ENCODE results near the gene TBC1D22A. TPM values are rescaled to one million over a fixed set of nuclear protein-coding genes. Genes with fewer than 3 reads are reported as not detected.

TBC1D22A gene
- total RNA-seq, 4 donors from 2014 or later, result 31.2 to 111 (median 41.8) TPM

- no peaks in the 10 kb centered on the region for H3K27me3 ChIP-seq
- DNase-seq, result no peak
- H3K9me3 ChIP-seq, result no peaks in the 10 kb centered on the region
- no peak overlapping the region for H3K4me3 ChIP-seq
- in situ Hi-C loops (cut with MboI; ENCODE audit: low pct_ligation_motif_present in 1 of 4, low pct_unique_long_range_greater_than_20kb in 1 of 4, low sequenced_read_pairs in 3 of 4) (loop anchor here in 1 of 4 donors (25.0 kb wide), 1 partner anchor 1639 kb away; a partner anchor contains a TSS), intact Hi-C loops (cut with DNase I; ENCODE audit: low total_unique reads) (no loop called here)
- peaks cover 0 to 6% (median 0%) of the 10 kb centered on the region in 4 donors for H3K36me3 ChIP-seq
- TF ChIP-seq POLR2AphosphoS5 (IDR thresholded peaks at IDR 0.05) (no peak), CTCF (IDR thresholded peaks at IDR 0.05) (no peak), EP300 (IDR thresholded peaks at IDR 0.05; ENCODE audit: low read depth) (no peak), POLR2A (IDR thresholded peaks at IDR 0.05) (no peak)
- peaks cover 0 to 8% (median 3%) of the 10 kb centered on the region in 4 donors for H3K4me1 ChIP-seq
- 94 to 96% methylated on average over 5 to 11 of the region's 11 CpGs for WGBS, 2 donors (ENCODE audit: low coverage in 1 of 2)
- H3K27ac ChIP-seq, result no peak overlapping the region
Measured at GRCh38 chr22:46848197-46848596, 85.7 kb downstream of the TBC1D22A start.

DNA sequence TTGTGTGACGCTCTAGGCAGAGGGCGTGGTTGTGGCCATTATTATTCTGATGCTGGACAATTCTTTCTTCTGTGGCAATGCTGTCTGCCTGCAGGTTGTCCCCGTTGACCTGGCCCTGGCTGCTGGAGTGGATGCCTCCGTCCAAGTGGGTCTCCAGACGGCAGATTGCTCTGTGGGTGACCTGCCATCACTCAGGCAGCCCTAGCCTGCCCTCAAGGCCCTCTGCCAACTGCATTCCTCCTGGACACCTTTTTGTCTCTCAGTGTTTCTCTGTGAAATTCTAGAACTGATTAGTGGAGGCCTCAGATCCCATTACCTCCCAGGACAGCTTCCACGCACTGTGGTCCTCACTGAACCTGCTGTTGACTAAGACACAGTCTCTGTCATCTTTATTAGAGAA, 86.7 kb downstream of the TBC1D22A start:
- Histone ChIP-seq H3K9me3 (no peaks in the 10 kb centered on the region), H3K4me1 (peaks cover 0 to 8% (median 3%) of the 10 kb centered on the region in 4 donors), H3K27ac (no peak overlapping the region), H3K4me3 (no peak overlapping the region), H3K36me3 (peaks cover 0 to 6% (median 0%) of the 10 kb centered on the region in 4 donors), H3K27me3 (no peaks in the 10 kb centered on the region)
- TF ChIP-seq POLR2A (IDR thresholded peaks at IDR 0.05) (no peak), POLR2AphosphoS5 (IDR thresholded peaks at IDR 0.05) (no peak), CTCF (IDR thresholded peaks at IDR 0.05) (no peak), EP300 (IDR thresholded peaks at IDR 0.05; ENCODE audit: low read depth) (no peak)
- DNase-seq, result no peak
- 99 to 100% methylated on average over 1 to 6 of the region's 6 CpGs for WGBS, 2 donors (ENCODE audit: low coverage in 1 of 2)
- intact Hi-C loops (cut with DNase I; ENCODE audit: low total_unique reads), result no loop called here
- in situ Hi-C loops (cut with MboI; ENCODE audit: low pct_ligation_motif_present in 1 of 4, low pct_unique_long_range_greater_than_20kb in 1 of 4, low sequenced_read_pairs in 3 of 4), result loop anchor here in 1 of 4 donors (25.0 kb wide), 1 partner anchor 1638 kb away; a partner anchor contains a TSS

GRCh38 chr22:46849951-46850350, 87.5 kb downstream of the TBC1D22A start:
- no peak for DNase-seq
- no peak for TF ChIP-seq CTCF (IDR thresholded peaks at IDR 0.05)
- TF ChIP-seq EP300 (IDR thresholded peaks at IDR 0.05; ENCODE audit: low read depth), result no peak
- TF ChIP-seq POLR2A (IDR thresholded peaks at IDR 0.05), result no peak
- no peak for TF ChIP-seq POLR2AphosphoS5 (IDR thresholded peaks at IDR 0.05)
- no peaks in the 10 kb centered on the region for H3K27me3 ChIP-seq
- H3K9me3 ChIP-seq, result no peaks in the 10 kb centered on the region
- H3K4me3 ChIP-seq, result no peak overlapping the region
- H3K27ac ChIP-seq, result no peak overlapping the region
- H3K36me3 ChIP-seq, result peaks cover 0 to 6% (median 0%) of the 10 kb centered on the region in 4 donors
- intact Hi-C loops (cut with DNase I; ENCODE audit: low total_unique reads) (no loop called here), in situ Hi-C loops (cut with MboI; ENCODE audit: low pct_ligation_motif_present in 1 of 4, low pct_unique_long_range_greater_than_20kb in 1 of 4, low sequenced_read_pairs in 3 of 4) (loop anchor here in 1 of 4 donors (25.0 kb wide), 1 partner anchor 1637 kb away; a partner anchor contains a TSS)
- WGBS, 2 donors (ENCODE audit: low coverage in 1 of 2), result 89 to 100% methylated on average over 2 to 6 of the region's 6 CpGs
- peaks cover 0 to 6% (median 1%) of the 10 kb centered on the region in 4 donors for H3K4me1 ChIP-seq

DNA sequence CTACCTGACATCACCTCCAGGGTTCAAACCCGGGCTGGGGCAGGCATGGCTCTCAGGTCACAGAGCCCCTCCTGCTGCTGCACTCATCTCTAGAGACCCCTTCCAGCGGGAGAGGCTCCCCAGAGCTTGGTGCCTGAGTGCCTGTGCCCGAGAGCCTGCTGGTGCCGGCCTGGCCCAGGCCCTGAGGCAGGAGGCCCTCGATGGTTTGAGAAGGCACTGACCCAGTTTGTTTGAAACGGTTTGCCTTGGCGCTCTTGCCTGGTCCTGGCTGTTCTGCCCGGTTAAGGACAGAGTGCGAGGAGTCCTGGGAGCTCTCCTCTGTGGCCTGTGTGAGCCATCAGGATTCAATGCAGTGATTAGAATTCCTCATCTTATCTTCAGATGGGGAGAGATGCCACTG, 88.9 kb downstream of the TBC1D22A start:
- Histone ChIP-seq H3K4me3 (no peak overlapping the region), H3K9me3 (no peaks in the 10 kb centered on the region), H3K4me1 (no peaks in the 10 kb centered on the region), H3K27me3 (no peaks in the 10 kb centered on the region), H3K27ac (no peak overlapping the region), H3K36me3 (peaks cover 0 to 6% (median 0%) of the 10 kb centered on the region in 4 donors)
- DNase-seq, result no peak
- in situ Hi-C loops (cut with MboI; ENCODE audit: low pct_ligation_motif_present in 1 of 4, low pct_unique_long_range_greater_than_20kb in 1 of 4, low sequenced_read_pairs in 3 of 4), result no loop called here
- no peak for TF ChIP-seq EP300 (IDR thresholded peaks at IDR 0.05; ENCODE audit: low read depth)
- TF ChIP-seq CTCF (IDR thresholded peaks at IDR 0.05), result no peak
- no peak for TF ChIP-seq POLR2A (IDR thresholded peaks at IDR 0.05)
- no peak for TF ChIP-seq POLR2AphosphoS5 (IDR thresholded peaks at IDR 0.05)
- intact Hi-C loops (cut with DNase I; ENCODE audit: low total_unique reads), result no loop called here
- 100% methylated on average over 9 of the region's 9 CpGs; no CpG with 5 or more reads in 1 of the 2 donors for whole genome bisulfite sequencing, 2 donors (ENCODE audit: low coverage in 1 of 2)

Measured in transverse colon (tissue), 4 donors.